Activated CD4-positive, alpha-beta T cell treated with anti-CD3 and anti-CD28 coated beads, Interleukin-2, amount 50 U/mL, for 4 hours (primary cell): ENCODE data around the gene DNAJC25.
"Not testable (repeated sequence)": the region's sequence is repeated elsewhere in the genome, so short reads cannot be mapped to it uniquely, and the experiment has no call there.

ENCODE experiments used
- DNase-seq, 2 experiments: peaks; one replicate each; pipeline ENCODE4 v3.0.0-alpha.2; 2020

DNAJC25 gene

GRCh38 chr9:111668601-111669000 is 37.5 kb downstream of the DNAJC25 start:
- DNase-seq: not testable (repeated sequence)

- DNase-seq: no peak
Measured at GRCh38 chr9:111674319-111674718, 43.2 kb downstream of the DNAJC25 start.

- DNase-seq: no peak
Measured at GRCh38 chr9:111676116-111676515, 45.0 kb downstream of the DNAJC25 start.

- no peak for DNase-seq
Measured at GRCh38 chr9:111678293-111678692, 47.2 kb downstream of the DNAJC25 start.

- no peak for DNase-seq
Measured at GRCh38 chr9:111679199-111679598, 48.1 kb downstream of the DNAJC25 start.

GRCh38 chr9:111683392-111683791 is 52.3 kb downstream of the DNAJC25 start:
- no peak for DNase-seq

GRCh38 chr9:111691672-111692329 is 60.7 kb downstream of the DNAJC25 start:
- DNase-seq: no peak

GRCh38 chr9:111696796-111697195 is 65.7 kb downstream of the DNAJC25 start:
- DNase-seq: no peak

- no peak for DNase-seq
Measured at GRCh38 chr9:111700776-111701175, 69.6 kb downstream of the DNAJC25 start.
